AML-193 (cell line): ENCODE results near the gene RCBTB2.

Source experiments
- DNase-seq, 2 experiments: peaks; one replicate each; lab custom pipeline; 2025; lab: John Stamatoyannopoulos, UW

The RCBTB2 gene

DNA sequence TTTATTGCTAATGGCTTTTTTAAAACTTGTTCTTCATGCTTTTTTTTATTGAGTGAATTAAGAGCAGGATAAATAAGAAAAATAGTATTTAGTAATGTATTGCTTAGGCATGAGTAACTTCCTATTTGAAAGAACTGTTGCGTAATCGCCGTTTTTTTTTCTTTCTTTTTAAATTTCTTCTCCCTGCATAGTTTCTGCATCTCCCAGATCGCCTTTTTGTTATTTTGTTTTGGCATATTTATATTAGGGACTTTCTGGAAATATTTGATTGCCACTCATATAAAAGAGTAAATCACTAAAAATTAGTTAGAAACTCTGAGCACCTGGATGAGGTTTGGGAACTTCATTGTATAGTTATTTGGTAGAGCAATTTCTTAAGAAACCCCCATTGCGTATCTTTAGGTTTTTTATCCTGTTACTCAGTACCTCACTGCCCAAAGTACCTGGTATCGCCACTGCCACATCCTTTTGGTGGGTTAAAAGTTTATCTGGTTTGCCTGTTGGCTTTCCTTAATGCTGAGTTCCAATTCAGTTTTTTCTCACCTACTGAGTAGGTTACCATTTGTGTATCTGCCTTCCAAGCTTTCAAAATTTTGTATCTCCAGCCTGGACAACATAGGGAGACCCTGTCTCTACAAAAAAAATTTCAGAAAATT, 83.8 kb downstream of the RCBTB2 start:
- peak; percentile 89 to 90 for DNase-seq

DNA sequence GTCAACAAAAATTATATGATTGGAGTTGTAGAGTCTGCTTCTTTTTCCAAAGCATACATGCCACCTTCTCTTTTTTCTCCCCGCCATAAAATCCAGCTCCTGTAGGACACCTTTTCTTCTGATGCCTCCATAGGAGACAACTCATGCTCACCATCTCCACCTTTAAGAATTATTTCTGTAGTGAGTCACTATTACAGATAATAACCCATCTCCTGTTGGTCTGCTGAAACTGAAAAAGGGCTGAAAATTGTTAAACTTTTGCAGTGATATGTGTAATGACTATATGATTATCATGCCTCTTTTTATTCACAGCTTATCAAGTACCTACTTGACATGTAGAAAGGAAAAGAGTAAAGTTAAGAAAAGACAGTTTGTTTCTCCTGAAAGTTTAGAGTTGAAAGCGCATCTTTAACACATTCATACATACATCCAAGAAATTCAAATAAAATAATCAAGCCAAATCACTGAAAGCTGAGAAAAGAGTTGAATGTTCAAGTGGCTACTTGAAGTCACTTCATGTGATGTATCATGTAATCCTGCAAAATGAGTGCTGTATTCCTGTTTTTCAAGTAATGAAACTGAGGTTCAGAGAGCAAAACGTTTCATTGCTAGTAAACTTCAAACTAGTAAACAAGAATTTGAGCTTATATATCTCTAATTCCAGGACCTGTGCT, 84.5 kb downstream of the RCBTB2 start:
- DNase-seq = no peak

DNA sequence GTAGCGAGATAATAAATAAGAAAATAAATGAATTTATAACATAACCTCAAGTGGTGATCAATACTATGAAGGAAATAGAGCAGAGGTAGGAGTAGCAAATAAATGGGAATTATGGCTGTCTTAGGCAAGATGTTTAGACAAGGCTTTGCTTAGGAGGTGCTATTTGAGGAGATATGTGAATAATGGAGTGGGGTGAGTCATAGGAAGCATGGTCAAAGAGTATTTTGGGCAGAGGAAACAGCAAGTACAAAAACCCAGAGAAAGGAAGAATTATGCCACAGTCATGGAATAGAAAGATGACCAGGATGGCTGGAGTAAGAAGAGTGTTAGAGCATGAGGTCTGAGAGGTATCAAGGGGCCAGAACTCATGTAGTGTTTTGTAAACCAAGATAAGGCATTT, 86.4 kb downstream of the RCBTB2 start:
- peak in 1 of 2 experiments; percentile 26 for DNase-seq

DNA sequence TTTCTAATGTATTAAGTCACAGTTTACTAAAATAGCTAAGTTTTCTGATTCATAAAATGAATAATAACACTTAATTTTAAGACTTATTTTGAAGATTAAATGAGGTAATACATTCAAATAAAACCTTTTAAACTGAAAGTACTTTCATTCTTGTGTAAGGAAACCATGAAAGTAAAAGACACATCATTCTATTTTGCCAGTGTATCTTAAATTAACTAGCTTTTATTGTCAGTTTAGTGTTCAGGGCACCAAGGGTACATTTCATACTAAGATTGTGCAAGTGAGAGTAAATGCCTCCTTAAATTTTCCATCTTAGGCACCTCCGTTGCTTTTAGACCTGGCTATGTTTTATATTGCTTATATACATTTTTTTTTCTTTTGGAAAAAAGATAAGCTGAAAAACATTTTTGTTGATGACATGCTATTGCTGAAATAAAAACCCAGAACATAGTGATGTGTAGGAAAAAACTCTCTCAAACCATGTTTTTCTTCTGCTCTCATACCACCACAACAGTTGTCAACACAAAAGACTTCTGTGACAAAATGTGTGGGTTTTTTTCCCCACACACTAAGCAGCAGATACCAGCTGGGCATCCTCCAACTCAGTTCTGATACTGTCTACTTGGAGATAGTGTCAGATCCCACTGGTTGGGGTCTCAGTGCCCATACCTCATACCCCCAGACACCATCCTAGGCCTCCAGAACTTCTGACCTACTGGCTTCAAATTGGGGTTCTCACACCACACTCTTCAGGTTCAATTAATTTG, 89.3 kb downstream of the RCBTB2 start:
- no peak for DNase-seq
